ENCODE measurements around the gene CAPN15. TPM values are rescaled to one million over a fixed set of nuclear protein-coding genes. Genes with fewer than 3 reads are reported as not detected.

CAPN15 gene
- polyA plus RNA-seq, 1 donor = 23.8 TPM

DNA sequence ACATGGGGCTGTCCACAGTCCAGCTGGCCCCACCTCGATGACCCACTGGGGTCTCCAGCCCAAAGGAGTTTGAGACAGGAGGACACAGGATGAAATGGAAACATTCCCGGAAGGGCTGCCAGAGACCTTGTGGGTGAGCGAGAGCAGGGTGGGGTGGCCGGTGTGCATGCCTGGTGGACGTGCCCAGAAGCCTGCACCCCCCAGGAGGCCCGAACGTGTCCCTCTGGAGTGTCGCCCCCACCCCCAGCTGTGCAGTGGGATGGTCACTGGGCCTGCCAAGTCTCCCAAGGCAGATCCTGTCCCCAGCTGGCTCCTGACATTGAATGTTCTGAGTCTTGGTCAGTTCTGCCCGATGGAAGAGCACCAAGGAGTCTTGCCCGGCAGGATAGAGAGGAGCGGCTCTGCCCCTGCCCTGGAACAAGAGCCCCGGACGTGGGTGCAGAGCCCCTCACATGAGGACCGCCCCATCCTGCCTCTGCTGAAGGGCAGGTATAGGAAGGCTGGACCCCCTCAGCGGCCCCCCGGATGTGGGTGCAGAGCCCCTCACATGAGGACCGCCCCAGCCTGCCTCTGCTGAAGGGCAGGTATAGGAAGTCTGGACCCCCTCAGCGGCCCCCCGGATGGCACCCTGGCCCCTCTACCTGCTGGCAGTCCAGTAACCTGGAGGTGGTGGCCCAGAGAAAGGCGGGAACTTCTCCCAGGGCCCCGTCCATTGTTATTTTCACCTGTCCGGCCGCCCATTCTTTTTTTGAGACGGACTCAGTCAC is 3.1 kb upstream of the CAPN15 start:
- DNase-seq = no peak

DNA sequence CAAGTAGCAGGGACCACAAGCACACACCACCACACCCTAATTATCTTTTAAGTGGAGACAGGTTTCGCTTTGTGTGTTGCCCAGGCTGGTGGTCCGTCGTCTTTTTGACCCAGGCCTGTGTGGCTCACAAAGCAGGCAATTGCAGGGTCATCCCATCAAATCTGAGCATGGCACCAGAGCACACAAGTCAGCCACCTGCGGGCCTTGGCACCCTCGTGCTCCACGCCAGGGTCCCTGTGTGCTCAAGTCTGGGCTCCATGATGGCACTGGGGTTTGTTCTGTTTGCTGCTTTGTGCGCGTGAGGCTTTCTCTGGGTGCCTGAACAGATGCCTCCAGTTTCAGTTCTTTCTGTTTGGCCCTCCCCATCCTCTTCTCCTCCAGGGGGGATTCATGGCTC is 2.4 kb upstream of the CAPN15 start:
- DNase-seq = no peak

DNA sequence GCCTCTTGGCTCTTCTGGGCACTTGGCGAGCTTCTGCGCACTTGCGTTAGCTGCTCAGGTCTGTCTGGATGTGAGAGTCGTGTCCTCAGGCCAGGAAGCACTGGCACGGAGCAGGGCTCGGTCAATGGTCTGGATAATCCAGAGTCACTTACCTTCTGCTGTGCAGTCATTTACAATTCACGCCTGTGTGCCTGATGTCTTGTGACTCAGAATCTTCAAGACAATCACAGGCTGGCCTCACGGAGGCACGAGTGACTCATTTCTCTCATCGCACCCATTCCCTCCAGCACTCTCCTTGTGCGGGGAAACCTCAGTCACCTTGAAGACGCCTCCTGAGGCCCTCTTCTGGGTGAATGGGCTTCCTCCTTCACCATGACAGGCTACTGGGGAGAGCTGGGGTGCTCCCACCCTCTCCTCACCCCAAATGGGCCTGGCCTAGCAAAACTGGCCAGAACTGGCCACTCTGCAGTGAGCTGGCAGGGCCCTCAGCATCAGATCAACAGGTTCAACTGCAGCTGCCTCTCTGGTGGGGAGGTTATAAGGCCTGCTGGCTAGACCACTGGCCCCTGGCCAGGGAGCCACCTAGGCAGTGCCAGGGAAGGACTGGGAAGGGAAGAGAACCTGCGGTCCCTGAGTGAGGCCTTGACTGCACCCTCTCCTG is 1.9 kb upstream of the CAPN15 start:
- DNase-seq = no peak

- no peak for DNase-seq
These were observed 1.1 kb upstream of the CAPN15 start for GRCh38 chr16:526181-527014.

- no peak for DNase-seq
These were observed 849 bp downstream of the CAPN15 start for GRCh38 chr16:528111-529011.

DNA sequence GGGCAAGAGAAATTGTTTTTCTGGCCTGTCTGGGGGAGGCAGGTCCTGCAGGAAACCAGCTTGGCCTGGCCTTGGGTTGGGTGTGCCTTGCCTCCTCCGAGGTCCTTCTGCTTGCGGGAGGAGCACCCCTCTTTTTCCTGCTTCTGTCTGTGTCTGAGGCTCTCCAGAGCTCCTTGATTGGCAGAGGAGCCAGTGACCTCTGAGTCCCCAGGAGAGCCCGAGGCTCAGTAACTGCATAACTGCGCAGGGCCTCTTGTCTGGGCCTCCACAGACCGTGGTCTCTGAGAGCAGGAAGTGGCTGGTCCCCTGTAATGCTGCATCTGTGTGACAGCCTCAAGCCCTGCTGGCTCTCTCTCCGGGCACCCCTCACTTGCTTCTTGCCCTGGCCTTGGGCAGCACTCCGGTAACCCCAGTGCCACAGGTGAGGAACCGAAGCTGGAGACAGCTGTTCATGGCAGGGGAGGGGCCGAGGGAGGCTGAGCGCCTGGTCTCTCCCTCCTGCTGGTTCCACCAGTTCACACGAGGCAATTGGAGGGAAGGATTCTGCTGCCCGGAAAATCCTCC is 1.6 kb downstream of the CAPN15 start:
- no peak for DNase-seq

DNA sequence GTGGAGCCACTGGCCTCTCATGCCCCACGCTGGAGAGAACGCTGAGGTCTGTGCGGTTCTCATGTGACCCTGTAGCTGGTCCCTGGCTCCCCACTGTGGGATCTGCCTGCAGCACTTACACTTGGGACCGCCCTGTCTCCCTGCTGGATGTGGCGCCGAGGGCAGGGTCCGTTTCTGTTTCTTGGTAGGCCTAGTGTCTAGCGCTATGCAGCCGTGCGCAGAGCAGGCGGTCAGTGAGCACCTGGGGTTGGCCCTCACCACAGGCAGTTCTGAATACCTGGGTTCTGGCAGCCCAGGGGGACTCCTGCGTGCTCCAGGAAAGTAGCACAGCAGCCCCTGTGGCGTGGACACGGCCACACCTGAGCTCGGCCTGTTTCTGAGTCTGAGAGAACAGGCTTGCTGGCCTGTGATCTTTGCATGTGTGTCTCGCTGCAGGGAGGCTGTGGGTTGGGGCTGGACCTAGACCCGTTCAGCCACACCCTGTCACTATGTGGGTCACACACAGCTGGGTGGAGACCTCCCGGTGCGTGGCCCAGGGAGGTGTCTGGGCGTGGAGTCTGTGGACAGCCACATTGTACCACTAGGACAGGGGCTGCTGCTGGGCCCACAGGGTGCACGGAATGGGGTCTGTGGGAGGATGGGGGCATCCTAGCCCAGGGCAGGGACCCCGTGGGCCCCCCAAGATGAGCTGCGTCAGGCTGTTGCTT is 2.8 kb downstream of the CAPN15 start:
- DNase-seq = no peak

GRCh38 chr16:531494-532125 is 4.1 kb downstream of the CAPN15 start:
- no peak for DNase-seq

DNA sequence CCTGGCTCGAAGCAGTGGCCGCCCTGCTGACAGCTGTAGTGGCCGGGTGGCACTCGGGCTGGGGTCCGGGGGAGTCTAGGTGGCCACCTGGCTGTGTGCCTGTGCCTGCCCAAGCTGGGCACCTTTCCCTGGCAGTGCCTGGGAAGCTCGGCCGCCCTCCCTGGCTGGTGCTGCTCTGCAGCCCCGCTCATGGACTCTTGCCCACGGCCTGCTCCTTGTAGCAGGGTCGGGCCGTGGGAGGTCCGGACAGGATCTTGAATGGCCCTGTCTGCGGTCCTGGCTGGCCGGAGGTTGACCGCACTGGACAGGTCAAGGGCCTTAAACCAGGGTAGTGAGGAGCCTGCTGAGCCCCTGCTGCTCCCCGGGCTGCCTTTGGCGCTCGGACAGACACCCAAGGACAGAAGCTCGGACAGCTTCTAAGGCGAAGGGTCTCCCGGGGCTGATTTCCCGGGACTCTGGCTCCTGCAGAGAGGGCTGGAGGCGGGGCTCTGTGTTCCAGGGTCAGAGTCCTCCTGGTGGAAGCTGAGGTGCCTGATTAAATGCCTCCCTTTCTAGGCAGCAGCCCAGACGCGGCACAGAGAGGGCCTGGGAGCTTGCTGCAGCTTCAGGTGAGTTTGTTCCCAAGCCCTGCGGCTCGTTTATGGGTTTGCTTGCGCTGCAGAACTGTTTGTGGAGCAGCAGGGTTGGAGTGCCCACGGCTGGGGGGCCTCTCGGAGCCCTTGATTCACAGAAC is 6.0 kb downstream of the CAPN15 start:
- DNase-seq = no peak

- no peak for DNase-seq
These were observed 6.6 kb downstream of the CAPN15 start for GRCh38 chr16:534135-534534.

DNA sequence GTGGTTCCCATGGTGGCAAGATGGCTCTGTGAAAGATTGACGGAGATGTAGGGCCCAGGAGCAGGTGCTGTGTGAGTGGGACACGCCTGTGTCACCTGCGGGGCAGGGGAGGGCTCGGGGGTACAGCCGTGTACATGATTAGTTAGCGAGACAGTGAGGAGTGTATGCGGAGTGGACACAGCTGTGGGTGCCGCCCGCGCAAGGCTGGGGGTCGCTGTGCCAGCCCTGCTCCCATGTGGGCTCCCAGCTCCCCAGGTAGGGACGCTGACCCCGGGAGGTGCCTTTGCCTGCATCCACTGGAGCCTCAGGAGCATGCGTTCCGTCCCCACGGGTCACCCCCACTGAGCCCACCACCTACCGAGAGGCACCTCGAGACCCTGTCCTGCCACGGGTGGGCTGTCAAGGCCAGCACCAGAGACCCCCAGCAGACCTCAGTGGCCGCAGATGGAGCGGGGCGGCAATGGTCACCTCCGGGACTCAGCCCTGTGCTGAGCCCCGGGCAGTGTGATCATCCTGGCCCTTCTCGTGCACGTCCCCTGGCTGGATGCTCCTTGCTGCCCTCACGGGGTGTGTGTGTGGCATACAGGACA is 7.4 kb downstream of the CAPN15 start:
- DNase-seq = no peak

DNA sequence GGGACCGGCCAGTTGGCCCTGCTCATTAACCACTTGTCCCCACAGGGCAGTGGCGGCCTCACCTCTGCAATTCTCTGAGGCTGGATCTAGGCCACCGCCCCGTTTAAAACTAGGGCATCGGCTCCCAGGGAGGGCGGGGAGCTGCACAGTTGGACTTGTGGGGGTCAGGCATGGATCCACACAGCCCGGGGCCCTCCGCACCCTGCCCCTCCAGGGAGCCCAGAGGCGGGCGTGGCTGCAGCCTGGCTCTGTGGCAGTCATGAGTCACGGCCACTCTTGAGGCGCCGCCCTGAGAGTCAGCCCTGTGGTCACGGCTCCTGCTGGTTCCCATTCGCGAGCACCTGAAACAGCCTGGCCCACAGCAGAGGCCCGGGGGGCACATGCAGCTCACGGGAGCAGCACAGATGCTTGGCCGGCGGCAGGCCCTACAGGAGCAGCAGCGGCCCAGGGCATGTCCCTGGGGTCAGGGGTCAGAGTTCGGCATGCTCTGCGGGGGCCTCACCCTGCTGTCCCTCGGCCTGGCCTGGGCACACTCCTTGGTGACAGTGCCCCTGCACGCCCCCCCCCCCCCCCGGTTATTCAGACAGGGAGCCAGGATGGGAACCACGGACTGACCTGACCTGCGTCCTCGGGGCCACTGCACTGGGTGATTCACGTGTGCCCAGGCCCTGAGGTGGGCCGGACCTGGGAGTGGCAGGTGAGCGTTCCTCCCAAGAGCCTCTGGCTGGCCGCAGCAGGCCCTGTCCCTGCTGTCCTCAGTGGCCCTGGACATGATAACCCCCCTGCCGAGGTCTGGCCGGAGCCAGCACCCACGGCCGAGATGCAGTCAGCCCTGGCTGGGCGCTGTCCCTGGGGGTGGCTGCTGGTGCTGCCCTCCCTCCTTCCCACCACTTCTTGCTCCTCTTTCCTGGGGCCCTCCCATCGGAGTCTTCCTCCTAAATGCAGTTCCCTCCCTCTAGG is 8.2 kb downstream of the CAPN15 start:
- DNase-seq = no peak

DNA sequence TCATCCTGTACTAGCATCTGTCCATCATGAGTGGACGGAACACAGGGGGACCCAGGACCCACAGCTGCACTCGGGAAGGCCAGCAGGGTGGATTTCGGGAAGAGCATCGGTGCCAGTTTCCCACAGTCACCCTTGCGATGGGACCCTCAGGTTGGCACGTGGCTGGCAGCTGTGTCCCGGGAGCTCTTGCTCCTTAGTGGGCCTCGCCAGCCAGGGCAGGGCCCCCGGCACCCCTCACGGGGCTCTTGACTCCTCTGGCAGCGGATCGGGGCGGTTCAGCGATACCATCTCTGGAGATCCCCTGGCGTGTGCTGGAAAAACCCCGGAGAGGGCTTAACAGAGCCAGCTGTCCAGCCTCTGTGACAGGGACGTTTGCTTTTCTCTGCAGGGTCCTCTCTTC is 9.2 kb downstream of the CAPN15 start:
- DNase-seq = no peak

GRCh38 chr16:537415-538335 is 10.2 kb downstream of the CAPN15 start:
- DNase-seq = no peak

DNA sequence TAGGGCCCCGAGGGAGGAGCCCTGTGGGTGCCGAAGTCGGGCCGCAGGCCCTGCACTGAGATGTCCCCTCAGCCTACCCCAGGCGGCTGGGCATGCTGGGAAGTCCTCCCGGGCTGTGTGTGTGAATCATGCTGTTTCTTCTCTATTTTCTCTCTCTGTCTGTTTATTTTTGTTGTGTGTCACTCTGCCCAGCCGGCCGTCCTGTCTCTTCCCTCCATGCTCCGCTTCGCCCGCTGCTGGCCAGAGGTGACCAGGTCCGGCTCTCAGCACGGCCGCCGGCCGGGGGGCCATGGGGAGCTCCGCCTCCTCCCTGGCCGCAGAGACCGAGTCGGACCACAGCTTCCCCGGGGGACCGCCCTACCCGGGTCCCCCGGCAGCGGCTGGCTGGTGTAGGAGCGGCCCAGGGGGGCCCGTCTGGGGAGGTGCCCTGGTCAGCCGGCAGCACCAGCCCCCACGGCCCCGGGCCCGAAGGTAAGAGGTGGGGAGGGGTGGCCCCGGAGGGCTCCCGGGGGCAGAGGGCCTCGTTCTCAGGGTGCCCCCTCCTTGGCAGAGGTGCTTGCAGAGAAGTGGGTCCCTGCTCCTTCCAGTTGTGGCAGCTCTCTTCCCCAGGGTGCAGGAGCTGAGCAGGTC is 12.5 kb downstream of the CAPN15 start:
- no peak for DNase-seq

GRCh38 chr16:540645-541340 is 13.3 kb downstream of the CAPN15 start:
- DNase-seq = no peak
